Stimulated activated naive CD4-positive, alpha-beta T cell treated with Interleukin-2 at 50 U/mL for 16 hours (primary cell): Measurements from ENCODE around the gene THSD1.
"Not testable (repeated sequence)": the region's sequence is repeated elsewhere in the genome, so short reads cannot be mapped to it uniquely, and the experiment has no call there.

Experiments used
- DNase-seq: peaks from one replicate; lab custom pipeline; 2025; lab: John Stamatoyannopoulos, UW

The THSD1 gene

GRCh38 chr13:52411629-52412028 is 5.7 kb upstream of the THSD1 start:
- DNase-seq = no peak

GRCh38 chr13:52408071-52408658 is 2.2 kb upstream of the THSD1 start:
- not testable (repeated sequence) for DNase-seq

- DNase-seq = not testable (repeated sequence)
Observed at GRCh38 chr13:52407436-52407835, 1.5 kb upstream of the THSD1 start.

GRCh38 chr13:52406629-52407028 is 657 bp upstream of the THSD1 start:
- DNase-seq = no peak

- no peak for DNase-seq
Observed at GRCh38 chr13:52405369-52405766, 604 bp downstream of the THSD1 start.

GRCh38 chr13:52399708-52400107 is 6.3 kb downstream of the THSD1 start:
- DNase-seq = no peak

GRCh38 chr13:52399046-52399445 is 6.9 kb downstream of the THSD1 start:
- DNase-seq = no peak

GRCh38 chr13:52395704-52396103 is 10.3 kb downstream of the THSD1 start:
- no peak for DNase-seq

GRCh38 chr13:52394586-52394985 is 11.4 kb downstream of the THSD1 start:
- DNase-seq = no peak

GRCh38 chr13:52393572-52394357 is 12.2 kb downstream of the THSD1 start:
- no peak for DNase-seq

GRCh38 chr13:52387721-52388120 is 18.3 kb downstream of the THSD1 start:
- no peak for DNase-seq

- no peak for DNase-seq
Observed at GRCh38 chr13:52385870-52386269, 20.1 kb downstream of the THSD1 start.

GRCh38 chr13:52383366-52383765 is 22.6 kb downstream of the THSD1 start:
- no peak for DNase-seq

- no peak for DNase-seq
Observed at GRCh38 chr13:52378312-52378711, 27.7 kb downstream of the THSD1 start.

- no peak for DNase-seq
Observed at GRCh38 chr13:52377898-52378297, 28.1 kb downstream of the THSD1 start.

- no peak for DNase-seq
Observed at GRCh38 chr13:52374873-52375411, 31.0 kb downstream of the THSD1 start.

- no peak for DNase-seq
Observed at GRCh38 chr13:52374389-52374788, 31.6 kb downstream of the THSD1 start.

- not testable (repeated sequence) for DNase-seq
Observed at GRCh38 chr13:52373277-52373676, 32.7 kb downstream of the THSD1 start.

GRCh38 chr13:52371736-52372247 is 34.2 kb downstream of the THSD1 start:
- no peak for DNase-seq

GRCh38 chr13:52366291-52366690 is 39.7 kb downstream of the THSD1 start:
- no peak for DNase-seq

GRCh38 chr13:52362169-52362887 is 43.6 kb downstream of the THSD1 start:
- DNase-seq = not testable (repeated sequence)

GRCh38 chr13:52361225-52361624 is 44.7 kb downstream of the THSD1 start:
- no peak for DNase-seq

GRCh38 chr13:52359534-52359933 is 46.4 kb downstream of the THSD1 start:
- DNase-seq = no peak
